Natural killer cell (primary cell): ENCODE measurements around the gene ENTPD1. TPM values are rescaled to one million over a fixed set of nuclear protein-coding genes. Genes with fewer than 3 reads are reported as not detected.

ENCODE experiments used
- ATAC-seq, 3 donors: fragments of 150-1000 bp in 2 of 3; fragments of 200-7000 bp in 1 of 3; cut with Tn5 transposase; 1 replicate in 1 of 3; 2 replicates in 2 of 3; pipeline ENCODE4 v1.10.0; 2021; ENCODE audit warnings: mild to moderate bottlenecking in 2 of 3, moderate library complexity in 2 of 3
- DNase-seq, 2 donors: peaks; one replicate each; pipeline versions ENCODE4 v3.0.0 to v3.0.0-alpha.2; 2013 to 2021; ENCODE audit warnings: mixed read lengths in 1 of 2
- H3K27ac ChIP-seq: one replicate; pipeline ENCODE4 v1.5.1; 2013; ENCODE audit warnings: mild to moderate bottlenecking, low read length
- H3K27me3 ChIP-seq: one replicate; pipeline ENCODE4 v1.6.1; 2013; ENCODE audit warnings: low read length; ENCODE audit not compliant: control insufficient read depth, insufficient read depth
- H3K36me3 ChIP-seq: one replicate; pipeline ENCODE4 v1.6.1; 2013; ENCODE audit warnings: low read length; ENCODE audit not compliant: control insufficient read depth, insufficient read depth
- H3K4me1 ChIP-seq: one replicate; pipeline ENCODE4 v1.6.1; 2013; ENCODE audit warnings: low read length; ENCODE audit not compliant: control insufficient read depth, insufficient read depth
- H3K4me3 ChIP-seq: one replicate; pipeline ENCODE4 v1.5.1; 2013; ENCODE audit warnings: low read length
- H3K9me3 ChIP-seq: one replicate; pipeline ENCODE4 v1.6.1; 2013; ENCODE audit warnings: low read length; ENCODE audit not compliant: control insufficient read depth, insufficient read depth
- H3K27ac Mint-ChIP-seq, 2 donors: one replicate each; pipeline ENCODE4 v1.8.0; 2022; ENCODE audit warnings: mild to moderate bottlenecking in 2 of 2, mixed read lengths in 2 of 2, moderate library complexity in 1 of 2
- H3K27me3 Mint-ChIP-seq, 2 donors: one replicate each; pipeline ENCODE4 v1.8.0; 2022; ENCODE audit warnings: low read depth in 2 of 2, mixed read lengths in 2 of 2
- H3K36me3 Mint-ChIP-seq: one replicate; pipeline ENCODE4 v1.8.0; 2022; ENCODE audit warnings: mixed read lengths
- H3K4me1 Mint-ChIP-seq, 2 donors: one replicate each; pipeline ENCODE4 v1.8.0; 2022; ENCODE audit warnings: mixed read lengths in 2 of 2
- H3K4me3 Mint-ChIP-seq: one replicate; pipeline ENCODE4 v1.8.0; 2022; ENCODE audit warnings: mild to moderate bottlenecking, moderate library complexity, mixed read lengths
- H3K9me3 Mint-ChIP-seq, 2 donors: one replicate each; pipeline ENCODE4 v1.8.0; 2022; ENCODE audit warnings: mixed read lengths in 2 of 2
- CTCF ChIP-seq: fragments of 200-600 bp; IDR thresholded peaks from one replicate; pipeline ENCODE4 v1.8.0; 2022; ENCODE audit warnings: antibody characterized with exemption
- WGBS: methylation state at CpG from one replicate; pipeline ENCODE4 v1.1.7; 2013; ENCODE audit warnings: missing lambda C conversion rate; ENCODE audit not compliant: insufficient coverage; 5-methylcytosine and 5-hydroxymethylcytosine counted together
- intact Hi-C: fragments of 100-400 bp; cut with micrococcal nuclease; formaldehyde crosslinking; loops from one replicate; pipeline ENCODE4 v1.14.2; 2022
- total RNA-seq, 4 donors: library from RNA; stranded (reverse); fragments of 120-200 nt in 1 of 4; gene quantifications; one replicate each; pipeline versions ENCODE4 v1.2.3 to v1.2.4, GENCODE V29; 2013 to 2022

Gene ENTPD1
- total RNA-seq, 3 donors from 2014 or later (not counting 1 experiment from before 2014, with no cell fraction given), result 1.3 to 6.2 (median 3.1) TPM

DNA sequence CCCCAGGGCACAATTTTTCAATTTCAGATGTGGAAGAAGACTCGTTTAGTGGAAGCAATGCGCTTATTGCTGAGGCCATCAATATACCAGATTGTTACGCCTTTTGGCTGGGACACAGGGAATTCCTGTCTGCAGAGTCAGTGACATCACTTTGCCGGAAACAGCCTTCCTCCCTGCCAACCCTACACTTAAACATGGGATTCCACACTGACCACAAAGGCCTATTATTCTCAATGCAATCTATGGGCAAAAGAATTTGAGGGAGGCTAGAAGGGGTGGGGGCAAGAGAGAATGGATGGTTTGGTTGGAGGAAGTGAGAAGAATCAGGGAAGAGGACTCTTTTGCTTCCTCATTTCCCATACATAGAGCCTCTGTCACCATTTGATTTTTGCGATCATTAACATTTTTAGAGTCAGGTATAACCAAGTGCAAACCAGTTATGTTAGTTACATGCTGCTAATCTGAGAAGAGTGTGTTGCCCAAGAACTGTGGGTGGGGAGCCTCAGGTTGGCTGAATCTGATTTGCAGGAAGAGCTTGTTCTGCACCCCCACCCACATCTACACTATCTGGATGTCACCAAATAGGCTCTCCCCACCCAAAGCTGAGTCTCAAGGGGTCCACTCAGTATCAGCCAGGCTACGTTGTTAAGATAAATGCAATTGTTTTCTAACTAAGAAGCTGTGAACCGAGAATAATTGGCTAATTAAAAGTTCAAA, 58.2 kb downstream of the ENTPD1 start:
- no peak overlapping the region for H3K27ac ChIP-seq
- H3K27me3 Mint-ChIP-seq, result no peaks in the 10 kb centered on the region
- no peak overlapping the region for H3K27ac Mint-ChIP-seq
- no peaks in the 10 kb centered on the region for H3K9me3 Mint-ChIP-seq
- no peaks in the 10 kb centered on the region for H3K36me3 Mint-ChIP-seq
- no peak for ATAC-seq
- intact Hi-C loops, result no loop called here
- DNase-seq, result no peak
- no peaks in the 10 kb centered on the region for H3K36me3 ChIP-seq
- no peak overlapping the region for H3K4me3 ChIP-seq
- WGBS, result 78% methylated on average over 7 of the region's 7 CpGs
- peaks cover under 1% of the 10 kb centered on the region for H3K4me1 ChIP-seq
- H3K27me3 ChIP-seq, result no peaks in the 10 kb centered on the region
- H3K4me3 Mint-ChIP-seq, result no peak overlapping the region
- TF ChIP-seq CTCF, result no peak
- no peaks in the 10 kb centered on the region for H3K4me1 Mint-ChIP-seq
- H3K9me3 ChIP-seq, result no peaks in the 10 kb centered on the region

DNA sequence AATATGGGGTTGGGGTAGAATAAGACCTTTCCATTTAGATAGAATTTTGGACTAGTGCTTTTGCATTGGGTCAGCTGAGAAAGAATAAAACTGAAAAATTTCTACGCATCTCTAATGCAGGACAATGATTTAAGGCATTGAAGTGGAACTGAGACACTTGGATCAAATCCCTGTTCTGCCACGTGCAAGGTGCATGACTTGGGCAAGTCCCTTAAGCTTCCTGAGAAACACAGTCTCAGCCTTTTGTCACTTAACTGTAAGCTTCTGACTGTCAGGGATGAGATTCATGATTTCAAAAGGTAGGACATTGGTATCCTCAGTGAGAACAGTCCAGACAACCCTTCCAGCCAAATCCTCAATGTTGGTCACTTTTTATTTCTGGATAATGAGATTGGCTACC, 59.2 kb downstream of the ENTPD1 start:
- Mint-ChIP-seq H3K9me3 (no peaks in the 10 kb centered on the region), H3K27me3 (no peaks in the 10 kb centered on the region), H3K4me3 (no peak overlapping the region), H3K36me3 (no peaks in the 10 kb centered on the region), H3K27ac (no peak overlapping the region), H3K4me1 (no peaks in the 10 kb centered on the region)
- no peak overlapping the region for H3K27ac ChIP-seq
- no peak for TF ChIP-seq CTCF
- H3K36me3 ChIP-seq, result no peaks in the 10 kb centered on the region
- no peaks in the 10 kb centered on the region for H3K27me3 ChIP-seq
- intact Hi-C loops, result no loop called here
- H3K4me3 ChIP-seq, result no peak overlapping the region
- H3K9me3 ChIP-seq, result no peaks in the 10 kb centered on the region
- 93% methylated on average over 2 of the region's 2 CpGs for WGBS
- no peak for DNase-seq
- H3K4me1 ChIP-seq, result peaks cover 2% of the 10 kb centered on the region
- no peak for ATAC-seq

GRCh38 chr10:95815701-95816240, 59.8 kb downstream of the ENTPD1 start:
- Histone ChIP-seq H3K27ac (no peak overlapping the region), H3K4me3 (no peak overlapping the region), H3K27me3 (no peaks in the 10 kb centered on the region), H3K4me1 (peaks cover 2% of the 10 kb centered on the region), H3K36me3 (no peaks in the 10 kb centered on the region), H3K9me3 (no peaks in the 10 kb centered on the region)
- TF ChIP-seq CTCF, result no peak
- H3K9me3 Mint-ChIP-seq, result no peaks in the 10 kb centered on the region
- H3K4me1 Mint-ChIP-seq, result no peaks in the 10 kb centered on the region
- no peak overlapping the region for H3K4me3 Mint-ChIP-seq
- no peak overlapping the region for H3K27ac Mint-ChIP-seq
- no peaks in the 10 kb centered on the region for H3K27me3 Mint-ChIP-seq
- no peaks in the 10 kb centered on the region for H3K36me3 Mint-ChIP-seq
- no peak for ATAC-seq
- intact Hi-C loops, result no loop called here
- no peak for DNase-seq
- WGBS, result 82% methylated on average over 6 of the region's 6 CpGs

GRCh38 chr10:95818010-95818409, 62.0 kb downstream of the ENTPD1 start:
- H3K4me3 Mint-ChIP-seq, result no peak overlapping the region
- Histone ChIP-seq H3K27me3 (no peaks in the 10 kb centered on the region), H3K27ac (no peak overlapping the region), H3K9me3 (no peaks in the 10 kb centered on the region), H3K4me3 (no peak overlapping the region), H3K36me3 (no peaks in the 10 kb centered on the region), H3K4me1 (peaks cover 10% of the 10 kb centered on the region)
- H3K27ac Mint-ChIP-seq, result no peak overlapping the region
- H3K36me3 Mint-ChIP-seq, result no peaks in the 10 kb centered on the region
- no peak for DNase-seq
- TF ChIP-seq CTCF, result no peak
- no peak for ATAC-seq
- H3K4me1 Mint-ChIP-seq, result no peaks in the 10 kb centered on the region
- no peaks in the 10 kb centered on the region for H3K9me3 Mint-ChIP-seq
- intact Hi-C loops, result no loop called here
- WGBS, result no CpG with 5 or more reads among the region's 1 CpG
- H3K27me3 Mint-ChIP-seq, result no peaks in the 10 kb centered on the region
